T-cell (primary cell): Measurements from ENCODE around the gene TUB. TPM values are rescaled to one million over a fixed set of nuclear protein-coding genes. Genes with fewer than 3 reads are reported as not detected.

ENCODE experiments used
- ATAC-seq, 4 experiments: fragments of 200-7000 bp in 3 of 4; fragments of 150-1000 bp in 1 of 4; cut with Tn5 transposase; replicated peaks in 1 of 4; 1 replicate in 3 of 4; 2 replicates in 1 of 4; pipeline ENCODE4 v1.10.0; 2021; ENCODE audit warnings: moderate library complexity in 3 of 4, mild to moderate bottlenecking in 2 of 4, moderate number of reproducible peaks in 1 of 4
- CTCF ChIA-PET, 2 donors: fragments of 300-600 bp; sonication (Branson Sonifier 250); formaldehyde crosslinking; loops; one replicate each; lab custom pipeline; 2022; ENCODE audit warnings: antibody characterized with exemption in 2 of 2; lab: Charles Lee
- POLR2A ChIA-PET, 2 donors: fragments of 300-600 bp; sonication (Branson Sonifier 250); formaldehyde crosslinking; loops; one replicate each; lab custom pipeline; 2022; ENCODE audit warnings: antibody characterized with exemption in 2 of 2; lab: Charles Lee
- DNase-seq, 35 experiments: peaks; one replicate each; pipeline versions ENCODE4 v3.0.0 to v3.0.0-alpha.2; 2013 to 2023
- H3K27ac ChIP-seq: one replicate; pipeline ENCODE4 v1.5.1; 2013; ENCODE audit warnings: low read length
- H3K27me3 ChIP-seq, 2 experiments: replicated peaks in 1 of 2; 1 replicate in 1 of 2; 2 replicates in 1 of 2; pipeline versions ENCODE4 v1.6.1 to v1.7.0; 2013; ENCODE audit warnings: low read length in 1 of 2, mixed read lengths in 1 of 2; ENCODE audit not compliant: control insufficient read depth in 2 of 2, insufficient read depth in 2 of 2; ENCODE audit errors: extremely low read depth in 1 of 2
- H3K36me3 ChIP-seq, 2 donors: 1 replicate in 1 of 2; 2 replicates in 1 of 2; pipeline versions ENCODE4 v1.6.1 to v1.7.0; 2013; ENCODE audit warnings: low read length in 1 of 2; ENCODE audit not compliant: control insufficient read depth in 2 of 2, insufficient read depth in 1 of 2; ENCODE audit errors: extremely low read depth in 1 of 2
- H3K4me1 ChIP-seq, 2 experiments: 1 replicate in 1 of 2; 2 replicates in 1 of 2; pipeline versions ENCODE4 v1.6.1 to v1.7.0; 2013; ENCODE audit warnings: low read length in 2 of 2, mixed read lengths in 1 of 2; ENCODE audit not compliant: insufficient read depth in 2 of 2, control insufficient read depth in 1 of 2; ENCODE audit errors: extremely low read depth in 1 of 2
- H3K4me3 ChIP-seq, 2 donors: 1 replicate in 1 of 2; 2 replicates in 1 of 2; pipeline versions ENCODE4 v1.5.1 to v1.7.0; 2013; ENCODE audit warnings: mild to moderate bottlenecking in 2 of 2, low read length in 1 of 2, moderate library complexity in 1 of 2; ENCODE audit not compliant: control insufficient read depth in 1 of 2; ENCODE audit errors: extremely low read depth in 1 of 2
- H3K9me3 ChIP-seq: 2 replicates; pipeline ENCODE4 v1.7.0; 2013
- H3K27ac Mint-ChIP-seq, 2 donors: one replicate each; pipeline ENCODE4 v1.8.0; 2020 to 2021; ENCODE audit warnings: mild to moderate bottlenecking in 2 of 2, mixed read lengths in 2 of 2
- H3K27me3 Mint-ChIP-seq, 2 donors: one replicate each; pipeline ENCODE4 v1.8.0; 2021 to 2022; ENCODE audit warnings: mixed read lengths in 2 of 2
- H3K36me3 Mint-ChIP-seq: one replicate; pipeline ENCODE4 v1.8.0; 2021; ENCODE audit warnings: mixed read lengths
- H3K4me1 Mint-ChIP-seq, 3 donors: one replicate each; pipeline ENCODE4 v1.8.0; 2020 to 2022; ENCODE audit warnings: mixed read lengths in 3 of 3, mild to moderate bottlenecking in 1 of 3
- H3K4me3 Mint-ChIP-seq, 3 donors: one replicate each; pipeline ENCODE4 v1.8.0; 2020 to 2022; ENCODE audit warnings: mild to moderate bottlenecking in 3 of 3, mixed read lengths in 3 of 3, moderate library complexity in 3 of 3
- H3K9me3 Mint-ChIP-seq, 3 donors: one replicate each; pipeline ENCODE4 v1.8.0; 2020 to 2022; ENCODE audit warnings: mixed read lengths in 3 of 3
- WGBS: methylation state at CpG from one replicate; pipeline ENCODE4 v1.1.5; 2013; ENCODE audit warnings: missing lambda C conversion rate; ENCODE audit not compliant: insufficient coverage; 5-methylcytosine and 5-hydroxymethylcytosine counted together
- total RNA-seq, 35 experiments: library from RNA in 6 of 35; stranded (reverse) in 6 of 35; fragments of 120-200 nt in 1 of 35; gene quantifications; one replicate each; pipeline versions ENCODE4 v1.2.1 to v1.2.4 and lab custom pipeline; 2013 to 2026

The TUB gene
- total RNA-seq, 5 donors from 2014 or later (not counting 1 experiment from before 2014, with no cell fraction given), result 0.05 to 0.33 (median 0.19) TPM

DNA sequence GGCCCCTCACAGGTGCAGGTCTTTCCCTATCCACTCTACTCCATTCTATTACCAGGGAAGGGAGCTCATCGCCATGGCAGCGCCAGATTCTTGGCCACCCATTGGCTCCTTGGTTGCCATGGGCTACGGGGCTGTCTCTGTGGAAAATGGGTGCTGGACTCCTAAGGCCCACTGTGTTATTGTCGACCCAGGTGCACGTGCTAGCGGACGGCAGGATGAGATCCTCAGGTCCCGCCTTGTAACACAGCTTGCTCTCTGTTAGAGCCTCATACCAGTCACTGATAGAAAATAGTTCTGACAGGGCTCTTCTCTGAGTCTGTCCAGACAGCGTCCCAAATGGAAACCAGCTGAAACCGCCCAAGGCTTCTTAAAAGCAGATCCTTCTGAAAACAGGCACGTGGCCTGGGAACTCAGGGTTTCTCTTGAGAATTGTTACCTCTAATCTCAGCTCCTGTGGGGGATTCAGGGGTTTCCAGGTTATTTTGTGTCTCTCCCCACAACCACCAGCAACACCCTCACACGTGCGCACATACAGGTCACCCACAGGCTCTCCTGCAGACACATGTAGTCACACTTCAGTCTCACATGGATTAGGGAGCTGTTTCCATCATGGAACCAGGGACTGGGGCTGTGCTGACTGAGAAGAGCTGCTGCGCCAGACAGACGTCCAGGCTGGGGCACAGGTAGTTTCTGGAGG lies 1.5 kb downstream of the TUB start:
- Histone ChIP-seq H3K4me3 (no peak overlapping the region), H3K27ac (no peak overlapping the region), H3K36me3 (no peaks in the 10 kb centered on the region), H3K4me1 (peaks cover 0 to 11% of the 10 kb centered on the region in 2 experiments), H3K27me3 (peaks cover 2 to 66% of the 10 kb centered on the region in 2 experiments), H3K9me3 (no peaks in the 10 kb centered on the region)
- H3K27ac Mint-ChIP-seq, result no peak overlapping the region
- H3K36me3 Mint-ChIP-seq, result no peaks in the 10 kb centered on the region
- peaks cover 0 to 10% (median 7%) of the 10 kb centered on the region in 3 donors for H3K4me1 Mint-ChIP-seq
- DNase-seq, result no peak
- H3K4me3 Mint-ChIP-seq, result peak overlapping the region; percentile 57 to 65 (median 63)
- H3K9me3 Mint-ChIP-seq, result no peaks in the 10 kb centered on the region
- ChIA-PET POLR2A (no interaction called here), CTCF (interaction anchor here in 1 of 2 donors (0.6 to 1.5 kb wide), 2 partner anchors 8 to 16 kb away, joined by 3 to 5 read pairs; no protein-coding TSS in a partner anchor)
- 88% methylated on average over 8 of the region's 15 CpGs for WGBS
- H3K27me3 Mint-ChIP-seq, result peaks cover 52 to 74% of the 10 kb centered on the region in 2 donors
- no peak for ATAC-seq

DNA sequence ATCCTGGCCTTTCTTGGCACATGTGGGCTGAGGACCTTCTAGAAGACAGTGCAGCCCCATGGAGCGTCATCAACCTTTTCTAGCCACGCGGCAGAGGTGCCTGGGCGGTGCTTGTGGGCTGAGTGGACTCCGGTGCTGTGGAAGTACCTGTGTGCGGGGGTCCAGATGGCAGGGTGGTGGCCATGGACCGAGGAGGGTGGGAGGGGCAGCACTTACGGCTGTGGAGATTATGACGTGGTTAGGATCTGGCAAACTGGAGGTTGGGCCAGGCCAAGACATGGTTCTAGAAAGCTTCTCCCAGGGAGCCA lies 2.0 kb downstream of the TUB start:
- Mint-ChIP-seq H3K27me3 (peaks cover 49 to 72% of the 10 kb centered on the region in 2 donors), H3K9me3 (no peaks in the 10 kb centered on the region), H3K27ac (no peak overlapping the region), H3K36me3 (no peaks in the 10 kb centered on the region), H3K4me3 (peak overlapping the region in 1 of 3 donors; percentile 63), H3K4me1 (peaks cover 0 to 10% (median 7%) of the 10 kb centered on the region in 3 donors)
- peaks cover 0 to 11% of the 10 kb centered on the region in 2 experiments for H3K4me1 ChIP-seq
- H3K4me3 ChIP-seq, result no peak overlapping the region
- no peak overlapping the region for H3K27ac ChIP-seq
- CTCF ChIA-PET, result interaction anchor here in 1 of 2 donors (0.6 to 1.5 kb wide), 2 partner anchors 8 to 16 kb away, joined by 3 to 5 read pairs; no protein-coding TSS in a partner anchor
- H3K36me3 ChIP-seq, result no peaks in the 10 kb centered on the region
- 74% methylated on average over 9 of the region's 9 CpGs for WGBS
- H3K27me3 ChIP-seq, result peaks cover 2 to 67% of the 10 kb centered on the region in 2 experiments
- DNase-seq (no peak), ATAC-seq (no peak)
- POLR2A ChIA-PET, result no interaction called here
- no peaks in the 10 kb centered on the region for H3K9me3 ChIP-seq

DNA sequence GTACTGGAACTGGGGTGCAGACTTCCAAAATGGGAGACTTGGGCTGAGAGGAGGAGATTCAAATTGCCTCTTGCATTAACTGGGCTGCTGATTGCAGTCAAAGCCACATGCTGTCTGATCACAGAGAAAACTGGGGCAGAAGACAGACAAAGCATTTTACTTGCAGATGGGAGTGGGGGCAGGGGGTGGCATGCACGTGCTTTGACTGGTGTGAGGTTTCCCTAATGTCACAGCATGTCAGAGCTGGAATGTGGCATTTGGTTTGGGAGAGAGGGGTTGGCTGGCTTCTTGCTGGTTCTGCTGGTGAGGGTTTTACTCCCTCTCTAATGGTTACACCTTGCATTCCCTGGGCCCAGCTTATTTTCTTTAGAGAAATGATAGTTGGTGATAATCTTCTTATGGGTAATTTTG lies 2.9 kb downstream of the TUB start:
- Histone ChIP-seq H3K27me3 (peaks cover 2 to 71% of the 10 kb centered on the region in 2 experiments), H3K4me1 (peaks cover 0 to 11% of the 10 kb centered on the region in 2 experiments), H3K36me3 (no peaks in the 10 kb centered on the region), H3K9me3 (no peaks in the 10 kb centered on the region), H3K4me3 (no peak overlapping the region), H3K27ac (no peak overlapping the region)
- POLR2A ChIA-PET, result no interaction called here
- Mint-ChIP-seq H3K27me3 (peaks cover 49 to 67% of the 10 kb centered on the region in 2 donors), H3K9me3 (no peaks in the 10 kb centered on the region), H3K4me3 (no peak overlapping the region), H3K36me3 (no peaks in the 10 kb centered on the region), H3K4me1 (peaks cover 0 to 10% (median 7%) of the 10 kb centered on the region in 3 donors), H3K27ac (no peak overlapping the region)
- DNase-seq (no peak), ATAC-seq (no peak)
- no CpG with 5 or more reads among the region's 1 CpG for WGBS
- CTCF ChIA-PET, result no interaction called here

DNA sequence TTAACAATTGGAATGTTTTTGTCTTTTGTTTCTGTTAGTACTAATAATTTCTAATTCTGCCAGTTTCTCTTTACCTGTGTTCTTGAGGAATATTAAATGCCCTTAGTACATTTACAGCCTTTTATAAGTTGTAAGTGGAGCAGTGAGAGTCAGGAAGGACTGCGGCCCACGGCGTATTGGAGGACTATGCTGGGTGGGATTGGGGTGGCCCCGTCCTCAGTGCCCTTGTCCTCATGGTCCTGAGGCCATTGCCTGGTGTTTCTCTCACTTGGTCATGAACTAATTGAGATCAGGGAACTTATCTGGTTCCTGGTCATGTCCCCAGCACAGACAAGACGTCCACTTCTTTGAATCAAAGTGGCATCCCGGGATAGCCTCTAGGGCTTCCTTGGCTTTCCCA lies 3.3 kb downstream of the TUB start:
- 69% methylated on average over 2 of the region's 6 CpGs for whole genome bisulfite sequencing
- no peak overlapping the region for H3K4me3 Mint-ChIP-seq
- H3K4me1 Mint-ChIP-seq, result peaks cover 0 to 10% (median 7%) of the 10 kb centered on the region in 3 donors
- no peak for DNase-seq
- Histone ChIP-seq H3K27me3 (peaks cover 2 to 71% of the 10 kb centered on the region in 2 experiments), H3K27ac (no peak overlapping the region), H3K36me3 (no peaks in the 10 kb centered on the region), H3K4me1 (peaks cover 0 to 11% of the 10 kb centered on the region in 2 experiments), H3K9me3 (no peaks in the 10 kb centered on the region), H3K4me3 (no peak overlapping the region)
- H3K36me3 Mint-ChIP-seq, result no peaks in the 10 kb centered on the region
- no peak overlapping the region for H3K27ac Mint-ChIP-seq
- ATAC-seq, result no peak
- ChIA-PET CTCF (no interaction called here), POLR2A (no interaction called here)
- no peaks in the 10 kb centered on the region for H3K9me3 Mint-ChIP-seq
- H3K27me3 Mint-ChIP-seq, result peaks cover 48 to 63% of the 10 kb centered on the region in 2 donors

DNA sequence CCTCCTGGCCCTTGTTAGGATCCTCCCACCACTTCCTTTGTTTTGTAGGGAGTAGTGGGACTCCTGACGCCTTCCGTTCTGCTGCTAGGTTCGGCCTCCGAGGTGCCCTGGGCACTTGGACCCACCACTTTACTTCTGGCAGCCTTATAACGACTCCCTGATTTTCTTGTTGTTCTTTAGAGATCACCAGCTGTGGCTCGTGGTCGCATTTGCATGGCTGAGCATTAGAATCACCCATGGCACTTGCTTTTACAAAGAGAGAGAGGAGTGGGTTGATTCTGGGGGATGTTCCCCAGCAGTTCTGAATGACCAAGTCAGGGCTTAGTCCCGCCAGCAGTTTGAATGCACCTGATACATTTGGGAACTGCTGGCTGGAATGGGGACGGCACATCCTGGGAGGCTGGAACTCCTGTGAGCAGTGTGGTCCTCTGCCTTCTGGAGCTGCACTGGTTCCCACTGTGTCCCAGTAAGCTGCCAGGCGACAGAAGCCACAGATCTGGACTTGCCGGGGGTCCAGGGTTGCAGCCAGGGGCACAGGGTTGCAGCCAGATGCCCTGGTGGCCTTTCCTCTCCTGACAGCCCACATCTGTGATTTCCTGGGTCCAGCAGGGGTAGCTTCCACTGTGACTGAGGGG lies 4.1 kb downstream of the TUB start:
- no peaks in the 10 kb centered on the region for H3K9me3 Mint-ChIP-seq
- Histone ChIP-seq H3K27ac (no peak overlapping the region), H3K36me3 (no peaks in the 10 kb centered on the region), H3K4me3 (no peak overlapping the region), H3K27me3 (peaks cover 0 to 64% of the 10 kb centered on the region in 2 experiments), H3K9me3 (no peaks in the 10 kb centered on the region), H3K4me1 (peaks cover 0 to 11% of the 10 kb centered on the region in 2 experiments)
- H3K27me3 Mint-ChIP-seq, result peaks cover 44 to 58% of the 10 kb centered on the region in 2 donors
- no peak overlapping the region for H3K4me3 Mint-ChIP-seq
- no peak overlapping the region for H3K27ac Mint-ChIP-seq
- H3K4me1 Mint-ChIP-seq, result peaks cover 0 to 10% (median 7%) of the 10 kb centered on the region in 3 donors
- CTCF ChIA-PET, result no interaction called here
- no peak for ATAC-seq
- no peaks in the 10 kb centered on the region for H3K36me3 Mint-ChIP-seq
- 64% methylated on average over 7 of the region's 11 CpGs for whole genome bisulfite sequencing
- no peak for DNase-seq
- POLR2A ChIA-PET, result no interaction called here

DNA sequence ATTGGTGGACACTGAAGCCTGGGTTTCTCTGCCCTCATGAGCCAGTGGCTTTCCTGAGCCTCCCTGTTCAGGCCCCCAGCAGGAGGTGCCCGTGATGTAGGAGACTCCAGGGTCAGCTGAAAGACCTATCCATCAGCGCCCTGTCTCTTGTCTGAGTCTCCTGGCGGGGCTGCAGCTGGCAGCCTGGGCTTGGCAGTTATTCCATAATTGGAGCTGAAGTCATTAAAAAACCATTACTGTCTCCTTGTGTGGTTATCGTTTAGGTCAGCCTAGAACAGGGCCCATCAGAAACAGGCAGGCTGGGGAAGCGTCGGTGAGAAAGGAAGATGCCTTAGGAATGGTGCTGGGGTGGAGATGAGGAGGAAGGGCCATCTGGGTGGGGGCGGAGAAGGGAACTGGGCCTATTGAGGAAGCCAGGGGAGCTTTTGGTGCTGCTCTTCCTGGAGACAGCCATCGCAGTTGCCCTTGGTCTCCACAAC lies 5.0 kb downstream of the TUB start:
- peaks cover 0 to 57% of the 10 kb centered on the region in 2 experiments for H3K27me3 ChIP-seq
- DNase-seq, result no peak
- H3K4me1 ChIP-seq, result peaks cover 0 to 6% of the 10 kb centered on the region in 2 experiments
- 88% methylated on average over 8 of the region's 8 CpGs for WGBS
- peaks cover 0 to 8% (median 5%) of the 10 kb centered on the region in 3 donors for H3K4me1 Mint-ChIP-seq
- H3K4me3 ChIP-seq, result no peak overlapping the region
- ATAC-seq, result no peak
- ChIA-PET POLR2A (no interaction called here), CTCF (interaction anchor here in 1 of 2 donors (0.6 kb wide), 1 partner anchor 1683 kb away, joined by 3 read pairs; no protein-coding TSS in a partner anchor)
- H3K9me3 Mint-ChIP-seq, result no peaks in the 10 kb centered on the region
- no peaks in the 10 kb centered on the region for H3K36me3 Mint-ChIP-seq
- no peak overlapping the region for H3K4me3 Mint-ChIP-seq
- no peak overlapping the region for H3K27ac Mint-ChIP-seq
- H3K27me3 Mint-ChIP-seq, result peaks cover 39 to 51% of the 10 kb centered on the region in 2 donors
- no peaks in the 10 kb centered on the region for H3K9me3 ChIP-seq
- H3K27ac ChIP-seq, result no peak overlapping the region
- no peaks in the 10 kb centered on the region for H3K36me3 ChIP-seq
